BJ (cell line): ENCODE data around the gene GPR107. TPM values are rescaled to one million over a fixed set of nuclear protein-coding genes. Genes with fewer than 3 reads are reported as not detected.

Source experiments
- CTCF ChIA-PET: fragments of 350-600 bp; formaldehyde crosslinking; extraction: SDS; loops from one replicate; lab custom pipeline; 2021; ENCODE audit warnings: antibody characterized with exemption, inconsistent platforms; lab: Yijun Ruan, JAX
- POLR2A ChIA-PET: fragments of 300-600 bp; sonication (Branson Sonifier 250); formaldehyde crosslinking; extraction: SDS; loops from one replicate; lab custom pipeline; 2021; ENCODE audit warnings: antibody characterized with exemption; lab: Charles Lee
- DNase-seq: peaks from one replicate; pipeline ENCODE4 v3.0.0-alpha.2; 2011; ENCODE audit warnings: low read depth
- H3K27me3 ChIP-seq: 2 replicates; pipeline ENCODE4 v1.6.0; 2011; ENCODE audit warnings: low read length; ENCODE audit not compliant: control insufficient read depth, insufficient read depth
- H3K36me3 ChIP-seq: 2 replicates; pipeline ENCODE4 v1.5.1; 2011; ENCODE audit warnings: low read length; ENCODE audit not compliant: control insufficient read depth, insufficient read depth
- H3K4me3 ChIP-seq: 2 replicates; pipeline ENCODE4 v1.5.1; 2011; ENCODE audit warnings: low read depth, mild to moderate bottlenecking, control low read depth, low read length
- polyA plus RNA-seq: library from polyadenylated mRNA; depleted of rRNA; stranded (reverse); fragments of >200 nt; gene quantifications from 2 replicates; pipeline ENCODE4 v1.2.3, GENCODE V29; 2011
- TF ChIP-seq, protein P1 (sequence below): IDR thresholded peaks from 2 replicates; pipeline ENCODE4 v1.5.1; 2011; ENCODE audit warnings: low read depth, mild to moderate bottlenecking, control low read depth, inconsistent platforms, low read length, moderate library complexity; ENCODE audit not compliant: insufficient read depth

The GPR107 gene
- polyA plus RNA-seq, 1 experiment, result 32.5 TPM

DNA sequence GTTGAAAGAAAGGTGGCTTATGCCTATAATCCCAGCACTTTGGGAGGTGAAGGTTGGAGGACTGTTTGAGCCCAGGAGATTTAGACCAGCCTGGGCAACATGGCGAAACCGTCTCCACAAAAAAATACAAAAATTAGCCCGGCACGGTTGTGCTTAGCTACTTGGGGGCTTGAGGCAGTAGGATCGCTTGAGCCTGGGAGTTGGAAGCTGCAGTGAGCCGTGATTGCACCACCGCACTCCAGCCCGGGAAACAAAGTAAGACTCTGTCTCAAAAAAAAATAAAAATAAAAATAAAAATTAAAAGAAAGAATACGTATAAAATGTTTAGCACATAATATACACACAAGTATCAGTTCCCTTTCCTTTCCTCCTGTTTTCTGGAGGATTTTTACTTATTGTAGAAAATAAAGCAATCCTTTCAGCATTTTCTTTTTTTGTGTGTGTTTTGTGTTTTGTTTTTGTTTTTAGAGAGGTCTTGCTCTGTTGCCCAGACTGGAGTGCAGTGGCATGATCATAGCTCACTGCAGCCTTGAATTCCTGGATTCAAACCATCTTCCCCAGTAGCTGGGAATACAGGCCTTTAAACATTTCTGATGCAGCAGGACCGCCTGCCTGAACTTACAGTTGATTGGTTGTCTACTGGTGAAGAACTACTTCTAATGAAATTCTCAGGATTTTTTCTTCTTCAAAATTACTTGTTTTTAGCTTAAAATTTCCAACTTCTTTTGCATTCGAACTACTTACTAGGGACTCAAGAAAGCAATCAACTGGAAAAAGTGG, 4.1 kb upstream of the GPR107 start:
- TF ChIP-seq, protein P1, sequence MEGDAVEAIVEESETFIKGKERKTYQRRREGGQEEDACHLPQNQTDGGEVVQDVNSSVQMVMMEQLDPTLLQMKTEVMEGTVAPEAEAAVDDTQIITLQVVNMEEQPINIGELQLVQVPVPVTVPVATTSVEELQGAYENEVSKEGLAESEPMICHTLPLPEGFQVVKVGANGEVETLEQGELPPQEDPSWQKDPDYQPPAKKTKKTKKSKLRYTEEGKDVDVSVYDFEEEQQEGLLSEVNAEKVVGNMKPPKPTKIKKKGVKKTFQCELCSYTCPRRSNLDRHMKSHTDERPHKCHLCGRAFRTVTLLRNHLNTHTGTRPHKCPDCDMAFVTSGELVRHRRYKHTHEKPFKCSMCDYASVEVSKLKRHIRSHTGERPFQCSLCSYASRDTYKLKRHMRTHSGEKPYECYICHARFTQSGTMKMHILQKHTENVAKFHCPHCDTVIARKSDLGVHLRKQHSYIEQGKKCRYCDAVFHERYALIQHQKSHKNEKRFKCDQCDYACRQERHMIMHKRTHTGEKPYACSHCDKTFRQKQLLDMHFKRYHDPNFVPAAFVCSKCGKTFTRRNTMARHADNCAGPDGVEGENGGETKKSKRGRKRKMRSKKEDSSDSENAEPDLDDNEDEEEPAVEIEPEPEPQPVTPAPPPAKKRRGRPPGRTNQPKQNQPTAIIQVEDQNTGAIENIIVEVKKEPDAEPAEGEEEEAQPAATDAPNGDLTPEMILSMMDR, result no peak
- ChIA-PET CTCF (no interaction called here), POLR2A (no interaction called here)
- Histone ChIP-seq H3K36me3 (no peaks in the 10 kb centered on the region), H3K27me3 (no peaks in the 10 kb centered on the region), H3K4me3 (no peak overlapping the region)
- DNase-seq, result no peak

DNA sequence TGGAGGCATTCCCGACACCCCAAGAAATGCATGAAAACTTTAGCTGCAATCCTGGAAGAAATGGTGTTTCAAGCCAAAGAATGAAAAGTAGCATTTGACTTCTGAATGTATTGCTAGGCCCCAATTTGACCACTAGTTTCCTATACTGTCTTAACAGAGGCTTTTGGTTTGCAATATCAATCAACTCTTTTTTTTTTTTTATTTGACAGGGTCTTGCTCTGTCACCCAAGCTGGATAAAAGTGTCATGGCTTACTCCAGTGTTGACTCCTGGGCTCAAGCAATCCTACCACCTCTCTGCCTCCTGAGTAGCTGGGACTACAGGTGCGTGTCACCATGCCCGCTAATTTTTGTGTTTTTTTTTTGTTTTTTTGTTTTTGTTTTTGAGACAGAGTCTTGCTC, 3.2 kb upstream of the GPR107 start:
- POLR2A ChIA-PET, result no interaction called here
- DNase-seq, result no peak

DNA sequence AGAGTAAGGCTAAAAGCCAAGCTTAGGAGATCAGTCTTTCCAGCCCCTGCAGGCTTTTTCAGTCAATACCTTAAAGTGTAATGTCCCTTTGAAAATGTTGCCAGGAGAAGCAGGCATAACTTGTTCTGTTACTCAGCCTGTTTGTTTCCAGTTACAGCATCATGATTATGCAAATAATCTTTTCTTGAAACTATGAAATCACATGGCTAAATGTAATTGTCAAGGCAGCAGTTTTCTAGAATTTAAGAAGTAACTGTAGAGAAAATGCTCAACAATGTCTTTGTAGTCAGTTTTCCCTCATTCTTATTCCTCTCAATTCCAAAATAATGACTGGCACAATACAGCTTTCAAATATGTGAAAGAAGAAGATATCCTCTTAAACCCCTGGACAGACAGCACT, 1.9 kb upstream of the GPR107 start:
- Histone ChIP-seq H3K36me3 (no peaks in the 10 kb centered on the region), H3K27me3 (no peaks in the 10 kb centered on the region), H3K4me3 (no peak overlapping the region)
- ChIA-PET CTCF (no interaction called here), POLR2A (interaction anchor here (0.6 kb wide), 1 partner anchor 9 kb away, joined by 4 read pairs; the partner anchor contains the start of gene FNBP1)
- no peak for DNase-seq
- TF ChIP-seq, protein P1, result no peak

More for the DNA sequence above, 3.2 kb upstream of the GPR107 start:
- H3K36me3 ChIP-seq, result no peaks in the 10 kb centered on the region
- TF ChIP-seq, protein P1, result no peak
- no peak overlapping the region for H3K4me3 ChIP-seq
- CTCF ChIA-PET, result interaction anchor here (1.1 kb wide), 1 partner anchor 9 kb away, joined by 4 read pairs; no protein-coding TSS in a partner anchor
- H3K27me3 ChIP-seq, result no peaks in the 10 kb centered on the region

DNA sequence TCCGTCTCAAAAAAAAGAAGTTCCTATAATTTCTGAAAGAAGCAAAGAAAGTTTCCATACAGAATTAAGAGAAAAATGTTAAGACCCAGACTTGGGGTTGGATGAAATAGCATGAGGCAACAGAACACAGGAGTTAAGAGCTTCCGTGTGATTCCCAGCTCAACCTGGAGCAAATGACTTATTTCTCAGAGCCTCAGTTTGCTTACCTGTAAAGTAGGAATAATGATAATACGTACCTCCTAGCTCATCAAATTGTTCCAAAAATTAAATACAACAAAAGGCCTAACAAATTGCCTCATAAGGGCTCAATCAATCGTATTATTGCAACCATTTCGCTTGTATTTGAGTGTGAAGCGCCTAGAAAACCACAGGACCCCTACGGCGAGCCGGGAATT, 600 bp upstream of the GPR107 start:
- DNase-seq, result no peak
- peak overlapping the region; percentile 96 for H3K4me3 ChIP-seq
- H3K36me3 ChIP-seq, result no peaks in the 10 kb centered on the region
- CTCF ChIA-PET, result interaction anchor here (1.4 to 1.9 kb wide), 3 partner anchors 9 to 168 kb away, joined by 4 to 9 read pairs (median 4); no protein-coding TSS in a partner anchor
- POLR2A ChIA-PET, result interaction anchor here (0.9 kb wide), 1 partner anchor 12 kb away, joined by 3 read pairs; no protein-coding TSS in a partner anchor
- no peaks in the 10 kb centered on the region for H3K27me3 ChIP-seq
- TF ChIP-seq, protein P1, result no peak

DNA sequence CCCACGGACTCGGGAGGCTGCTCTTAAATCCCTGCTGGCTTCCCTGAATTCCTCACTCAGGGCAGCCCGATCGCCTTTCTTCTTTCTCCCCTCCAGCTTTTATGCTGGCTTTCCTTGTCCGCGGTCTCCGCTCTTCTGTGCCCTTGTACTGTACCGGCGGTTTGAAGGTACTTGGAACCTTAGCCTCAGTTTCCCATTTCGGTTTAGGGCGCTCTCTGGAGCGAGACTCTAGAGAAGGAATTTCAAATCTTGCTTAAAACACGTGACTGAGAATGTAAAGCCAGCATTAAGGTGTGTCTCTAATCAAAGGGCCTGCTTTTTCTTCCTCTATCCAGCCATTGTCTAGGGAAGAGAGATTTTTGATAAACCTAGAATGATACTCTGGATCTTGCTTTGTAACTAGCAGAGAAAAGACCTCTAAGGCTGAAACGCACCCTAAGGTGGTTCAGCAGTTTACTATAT, 650 bp downstream of the GPR107 start:
- DNase-seq, result no peak
- H3K27me3 ChIP-seq, result no peaks in the 10 kb centered on the region
- TF ChIP-seq, protein P1, result no peak
- no peaks in the 10 kb centered on the region; the same call in 1 of the 2 replicates for H3K36me3 ChIP-seq
- H3K4me3 ChIP-seq, result peak overlapping the region; percentile 96
- ChIA-PET CTCF (interaction anchor here (0.6 to 1.9 kb wide), 4 partner anchors 10 to 169 kb away, joined by 3 to 9 read pairs (median 4); no protein-coding TSS in a partner anchor), POLR2A (no interaction called here)
